Stimulated activated CD8-positive, alpha-beta memory T cell treated with anti-CD3 and anti-CD28 coated beads, Interleukin-12 subunit alpha, Interleukin-12 subunit beta, amount 100 ng/mL, for 1 hour (primary cell): ENCODE results near the gene KIT.
"Not testable (repeated sequence)": the region's sequence is repeated elsewhere in the genome, so short reads cannot be mapped to it uniquely, and the experiment has no call there.

Experiments used
- DNase-seq: peaks from one replicate; pipeline ENCODE4 v3.0.0-alpha.2; 2020; ENCODE audit warnings: low read depth

KIT gene

DNA sequence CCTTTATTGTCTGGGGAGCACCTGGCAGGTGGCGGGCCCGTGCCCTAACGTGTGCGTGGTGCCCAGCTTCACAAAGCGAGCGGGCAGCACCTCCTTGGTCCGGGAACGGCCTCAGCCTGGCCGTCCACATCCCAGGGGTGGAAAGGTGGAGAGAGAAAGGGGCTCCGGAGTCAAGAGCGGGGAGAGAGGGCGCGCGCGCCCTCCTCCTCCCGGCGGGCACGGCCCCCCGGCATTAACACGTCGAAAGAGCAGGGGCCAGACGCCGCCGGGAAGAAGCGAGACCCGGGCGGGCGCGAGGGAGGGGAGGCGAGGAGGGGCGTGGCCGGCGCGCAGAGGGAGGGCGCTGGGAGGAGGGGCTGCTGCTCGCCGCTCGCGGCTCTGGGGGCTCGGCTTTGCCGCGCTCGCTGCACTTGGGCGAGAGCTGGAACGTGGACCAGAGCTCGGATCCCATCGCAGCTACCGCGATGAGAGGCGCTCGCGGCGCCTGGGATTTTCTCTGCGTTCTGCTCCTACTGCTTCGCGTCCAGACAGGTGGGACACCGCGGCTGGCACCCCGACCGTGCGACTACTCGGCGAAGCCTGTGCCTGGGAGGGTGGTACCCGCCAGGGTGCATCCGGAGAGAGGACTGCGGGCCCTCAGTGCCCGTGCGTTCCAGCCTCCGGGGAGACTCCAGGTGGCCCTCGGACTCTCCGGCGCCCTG is at the start of gene KIT:
Gene KIT, plus strand, starts transcription at position 407 of the 701 bp plus-strand sequence. Its CDS starts 58 bp downstream, at position 465.
- DNase-seq = no peak

DNA sequence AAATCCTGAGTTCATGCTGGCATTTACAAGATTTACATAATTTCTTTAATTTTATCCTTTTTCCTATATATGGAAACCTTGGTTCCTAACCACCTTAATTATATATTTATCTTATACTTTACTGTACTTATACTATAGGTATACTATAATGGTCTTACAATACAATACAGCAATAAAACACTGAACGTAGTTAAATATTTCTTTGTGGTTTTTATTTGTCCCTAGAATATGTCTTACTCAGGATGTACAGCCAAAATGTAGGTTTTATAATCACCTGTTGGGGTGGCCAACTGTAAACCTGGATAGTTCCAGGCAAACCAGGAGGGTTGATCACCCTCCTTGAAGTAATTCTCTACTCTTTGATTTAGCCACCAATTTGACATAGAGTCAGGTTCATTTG is 48.4 kb upstream of the KIT start:
- DNase-seq = no peak

DNA sequence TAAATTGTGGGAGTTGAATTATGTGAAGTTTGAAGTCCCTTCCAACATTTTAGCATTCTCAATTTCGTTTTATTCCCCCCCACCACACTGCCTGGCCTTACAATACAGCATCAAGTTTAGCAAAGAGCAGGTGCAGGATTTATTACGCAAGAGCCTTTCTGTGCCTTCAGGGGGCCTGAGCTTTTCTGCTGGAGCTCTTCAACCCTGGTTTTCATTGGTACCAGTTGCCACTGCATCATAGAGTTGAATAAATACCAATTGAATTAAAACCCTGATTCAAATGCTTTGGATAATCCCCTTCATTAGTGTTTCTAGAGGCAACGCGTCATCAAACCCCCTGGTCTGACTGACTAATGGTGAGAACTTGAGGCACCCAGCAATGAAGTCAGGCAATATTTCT is 43.6 kb upstream of the KIT start:
- no peak for DNase-seq

DNA sequence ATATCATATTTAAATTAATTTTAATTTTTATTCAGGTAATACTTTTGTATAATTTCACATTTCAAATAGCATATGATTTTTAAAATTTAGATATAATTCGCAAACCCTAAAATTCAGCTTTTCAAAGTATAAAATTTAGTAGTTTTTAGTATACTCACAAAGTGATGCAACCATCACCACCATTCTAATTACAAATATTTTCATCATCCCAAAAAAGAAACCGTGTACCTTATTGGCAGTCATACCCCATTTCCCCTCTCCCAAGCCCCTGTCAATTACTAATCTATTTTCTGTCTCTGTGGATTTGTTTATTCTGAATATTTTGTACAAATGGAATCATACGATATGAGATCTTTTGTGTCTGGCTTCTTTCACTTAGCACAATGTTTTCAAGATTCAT is 37.0 kb upstream of the KIT start:
- DNase-seq = no peak

DNA sequence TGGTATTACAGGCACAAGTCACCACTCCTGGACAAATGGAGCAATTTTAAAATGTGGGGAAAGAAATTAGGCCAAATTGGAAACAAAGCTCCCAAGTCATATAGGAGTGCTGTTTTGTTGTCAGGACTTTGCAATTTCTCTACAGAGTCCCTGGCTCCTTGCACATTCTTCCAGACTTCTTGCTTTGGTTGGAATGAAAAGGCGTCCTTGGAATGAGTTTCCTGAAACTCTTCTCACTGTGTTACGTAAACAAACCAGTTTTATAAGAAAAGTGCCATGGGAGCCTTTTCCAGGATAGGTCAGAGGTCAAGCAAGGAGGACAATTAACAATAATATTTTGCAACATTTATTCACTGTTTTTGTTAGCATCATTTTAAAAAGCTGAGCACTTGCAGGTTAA is 32.4 kb upstream of the KIT start:
- DNase-seq = no peak

DNA sequence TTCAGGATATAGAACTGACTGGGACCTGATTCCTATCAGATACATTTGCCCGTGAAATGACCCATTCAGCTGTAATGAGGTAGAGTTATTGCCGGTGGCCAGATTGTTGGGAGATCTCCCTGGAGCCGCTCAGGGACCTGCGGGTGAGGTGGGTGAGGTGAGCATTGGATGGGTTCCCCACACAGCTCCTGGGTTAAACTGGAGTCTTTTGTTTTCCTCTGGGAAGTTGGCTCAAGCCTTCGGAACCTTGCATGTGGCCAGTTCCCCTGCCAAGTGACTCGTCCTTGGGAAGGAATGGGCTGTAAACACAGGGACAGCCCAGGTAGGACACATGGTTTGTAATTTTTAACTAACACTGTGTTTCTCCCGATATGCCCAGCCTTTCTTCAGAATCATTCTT is 31.6 kb upstream of the KIT start:
- no peak for DNase-seq

DNA sequence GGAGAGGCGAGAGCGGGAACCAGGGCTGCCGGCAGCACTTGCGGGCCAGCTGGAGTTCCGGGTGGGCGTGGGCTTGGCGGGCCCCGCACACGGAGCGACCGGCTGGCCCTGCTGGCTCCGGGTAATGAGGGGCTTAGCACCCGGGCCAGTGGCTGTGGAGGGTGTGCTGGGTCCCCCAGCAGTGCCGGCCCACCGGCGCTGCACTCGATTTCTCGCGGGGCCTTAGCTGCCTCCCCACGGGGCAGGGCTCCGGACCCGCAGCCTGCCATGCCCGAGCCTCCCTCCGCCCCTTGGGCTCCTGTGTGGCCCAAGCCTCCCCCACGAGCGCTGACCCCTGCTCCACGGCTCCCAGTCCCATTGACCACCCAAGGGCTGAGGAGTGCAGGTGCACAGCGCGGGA is 25.2 kb upstream of the KIT start:
- no peak for DNase-seq

DNA sequence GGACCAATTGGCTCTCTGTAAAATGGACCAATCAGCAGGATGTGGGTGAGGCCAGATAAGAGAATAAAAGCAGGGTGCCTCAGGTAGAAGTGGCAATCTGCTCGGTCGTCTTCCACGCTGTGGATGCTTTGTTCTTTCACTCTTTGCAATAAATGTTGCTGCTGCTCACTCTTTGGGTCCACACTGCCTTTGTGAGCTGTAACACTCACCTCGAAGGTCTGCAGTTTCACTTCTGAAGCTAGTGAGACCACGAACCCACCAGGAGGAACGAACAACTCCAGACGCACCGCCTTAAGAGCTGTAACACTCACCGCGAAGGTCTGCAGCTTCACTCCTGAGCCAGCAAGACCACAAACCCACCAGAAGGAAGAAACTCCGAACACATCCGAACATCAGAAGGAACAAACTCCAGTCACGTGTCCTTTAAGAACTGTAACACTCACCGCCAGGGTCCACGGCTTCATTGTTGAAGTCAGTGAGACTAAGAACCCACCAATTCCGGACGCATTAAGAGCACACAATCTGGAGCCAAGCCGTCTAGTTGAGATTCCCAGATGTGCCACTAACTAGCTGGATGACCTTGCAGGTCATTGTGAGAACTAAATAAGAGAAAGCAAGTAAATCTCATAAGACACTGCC is 24.5 kb upstream of the KIT start:
- DNase-seq = not testable (repeated sequence)

DNA sequence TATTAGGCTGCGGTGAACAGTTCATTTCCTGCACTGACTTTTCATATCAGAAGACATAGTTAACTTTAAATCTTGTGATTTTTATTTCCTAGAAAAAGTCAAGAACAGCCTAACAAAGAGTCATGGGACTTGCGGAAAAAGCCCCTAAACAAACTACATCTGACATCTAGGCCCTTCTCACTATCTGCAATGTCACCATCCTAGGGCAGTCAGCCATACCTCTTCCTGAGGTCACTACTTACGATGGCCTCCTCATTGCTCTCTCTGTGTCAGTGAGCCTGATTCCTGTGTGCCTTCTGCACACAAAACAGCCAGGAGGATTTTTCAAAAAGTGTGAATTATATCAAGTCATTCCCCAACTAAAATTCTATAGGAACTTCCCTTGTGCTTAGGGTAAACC is 22.4 kb upstream of the KIT start:
- DNase-seq = no peak

DNA sequence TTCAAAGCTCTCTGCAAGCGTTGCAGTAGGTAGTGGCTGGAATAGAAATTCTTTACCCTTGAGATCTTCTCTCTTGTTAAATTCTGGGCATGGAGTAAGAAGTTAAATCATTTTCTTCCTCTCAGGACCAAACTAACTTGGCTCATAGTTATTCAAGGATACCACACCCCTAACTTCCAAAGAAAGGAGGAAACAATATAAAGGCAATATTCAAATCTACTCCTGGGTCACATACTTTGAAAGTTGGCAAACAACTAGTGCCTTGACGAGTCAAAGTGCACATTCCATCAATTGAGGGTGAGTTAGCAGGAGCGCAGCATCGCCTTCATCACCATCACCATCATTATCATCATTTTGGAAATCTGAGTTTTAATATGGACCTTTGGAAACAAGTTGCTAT is 20.4 kb upstream of the KIT start:
- no peak for DNase-seq

DNA sequence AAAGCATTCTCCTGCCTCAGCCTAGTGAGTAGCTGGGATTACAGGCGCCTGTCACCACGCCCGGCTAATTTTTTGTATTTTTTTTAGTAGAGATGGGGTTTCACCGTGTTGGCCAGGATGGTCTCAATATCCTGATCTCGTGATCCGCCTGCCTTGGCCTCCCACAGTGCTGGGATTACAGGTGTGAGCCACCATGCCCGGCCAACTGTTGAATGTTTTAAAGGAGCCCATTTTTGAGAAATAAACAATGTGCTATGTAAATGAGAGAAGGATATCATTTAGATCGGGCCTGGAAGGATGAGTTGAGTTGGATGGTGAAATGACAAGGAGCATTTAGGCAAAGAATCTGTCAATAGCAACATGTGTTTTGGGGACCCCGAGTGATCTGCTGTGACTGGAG is 16.7 kb upstream of the KIT start:
- not testable (repeated sequence) for DNase-seq

DNA sequence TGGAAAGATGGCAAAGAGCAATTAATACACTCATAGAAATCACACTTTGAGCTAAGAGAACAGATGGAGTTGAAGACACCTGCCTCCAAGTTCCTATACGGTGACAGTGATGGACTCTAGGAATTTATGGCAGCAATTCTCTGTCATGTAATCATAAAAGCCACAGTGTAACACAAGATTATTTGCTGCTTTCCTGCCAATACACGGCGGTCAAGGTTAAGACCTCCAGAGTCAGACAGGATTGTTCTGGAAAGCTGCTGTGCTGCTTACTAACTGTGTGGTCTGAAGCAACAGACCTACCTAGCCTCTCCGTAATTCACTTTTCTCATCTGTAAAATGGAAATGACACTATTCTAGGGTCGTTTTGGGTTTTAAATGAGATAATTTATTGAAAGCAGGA is 14.6 kb upstream of the KIT start:
- no peak for DNase-seq

DNA sequence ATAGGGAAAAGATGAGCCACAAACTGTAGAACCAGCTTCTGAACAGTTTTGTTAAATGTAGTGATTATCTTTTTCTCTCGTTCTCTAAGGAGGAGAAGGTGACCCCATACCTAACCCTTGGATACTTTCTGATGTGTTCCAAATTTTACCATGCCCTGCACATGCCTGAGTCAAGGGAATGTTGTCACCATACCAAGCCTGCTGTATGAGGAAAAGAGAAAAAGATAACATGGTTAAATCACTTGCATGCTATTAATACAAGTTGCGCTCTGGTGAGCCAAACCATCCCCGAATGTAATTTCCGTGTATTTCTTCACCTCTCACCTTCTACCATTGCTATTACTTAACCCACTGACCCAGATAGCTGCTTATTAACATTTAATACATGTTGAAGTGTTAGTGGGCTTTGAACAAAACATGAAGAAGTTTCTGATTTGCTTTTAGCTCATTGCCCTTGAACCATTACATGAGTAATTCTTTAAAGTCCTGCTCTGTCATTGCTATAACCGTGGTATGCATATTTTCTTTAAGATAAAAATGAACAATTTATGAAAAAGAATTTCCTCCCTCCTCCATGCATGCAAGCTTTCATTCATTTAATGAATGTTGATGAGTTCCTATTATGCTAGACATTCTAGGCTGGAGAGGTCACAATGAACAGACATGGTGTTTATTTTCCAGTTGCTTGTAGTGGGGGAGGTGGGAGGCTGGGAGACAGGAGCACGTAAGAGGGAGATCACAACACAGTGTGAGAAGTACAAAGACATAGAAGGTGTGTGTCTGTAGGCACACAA is 13.6 kb upstream of the KIT start:
- no peak for DNase-seq

DNA sequence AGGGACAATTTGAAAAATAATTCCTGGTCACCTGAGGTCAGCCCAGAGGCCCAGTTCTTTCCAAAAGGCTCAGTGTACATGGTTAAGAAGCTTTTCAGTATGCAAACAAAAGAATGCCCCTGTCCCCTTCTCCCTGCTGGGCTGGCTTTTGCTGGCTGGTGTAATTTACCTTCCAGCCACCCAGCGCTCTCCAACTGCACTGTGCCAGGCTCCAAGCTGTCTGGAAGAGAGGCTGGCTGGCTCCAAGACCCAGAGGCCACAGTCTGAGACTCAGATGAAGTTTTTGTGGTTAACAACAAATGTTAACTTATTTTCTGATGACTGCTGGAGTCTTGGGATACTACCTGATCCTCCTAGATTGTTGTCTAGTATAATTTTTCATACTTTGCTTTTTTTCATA is 11.9 kb upstream of the KIT start:
- DNase-seq = no peak

DNA sequence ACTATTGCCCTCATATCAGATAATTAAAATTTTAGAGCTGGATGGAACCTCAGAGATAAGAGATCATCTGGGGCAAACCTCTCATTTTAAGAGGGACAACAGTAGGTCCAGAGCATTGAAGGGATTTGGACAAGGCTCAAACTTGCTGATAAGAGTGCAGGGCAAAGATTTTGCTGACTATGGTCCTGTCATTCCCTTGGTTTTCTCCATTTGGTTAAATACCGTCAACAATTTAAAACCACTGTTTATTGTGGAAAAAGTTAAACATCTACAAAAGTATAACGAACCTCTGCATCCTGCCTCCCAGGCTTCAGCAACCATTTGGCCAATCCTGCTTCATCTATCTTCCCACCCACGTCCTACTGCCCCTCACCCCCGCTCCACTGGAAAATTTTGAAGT is 10.7 kb upstream of the KIT start:
- DNase-seq = no peak

DNA sequence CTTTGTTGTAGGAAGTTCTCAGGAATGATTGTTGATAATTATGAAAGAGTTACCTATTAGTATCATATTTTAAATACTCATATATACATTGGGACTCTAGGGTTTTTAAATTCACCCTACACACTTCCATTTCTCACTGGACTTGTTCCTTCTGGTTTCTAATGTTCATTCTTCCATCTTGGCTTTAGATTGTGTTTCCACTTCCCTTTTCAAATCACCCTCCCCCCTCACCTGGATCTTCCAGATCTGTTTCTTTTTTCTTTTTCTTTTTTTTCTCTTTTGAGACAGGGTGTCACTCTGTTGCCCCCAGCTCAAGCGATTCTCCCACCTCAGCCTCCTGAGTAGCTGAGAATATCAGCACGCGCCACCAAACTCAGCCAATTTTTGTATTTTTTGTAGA is 6.7 kb upstream of the KIT start:
- no peak for DNase-seq

DNA sequence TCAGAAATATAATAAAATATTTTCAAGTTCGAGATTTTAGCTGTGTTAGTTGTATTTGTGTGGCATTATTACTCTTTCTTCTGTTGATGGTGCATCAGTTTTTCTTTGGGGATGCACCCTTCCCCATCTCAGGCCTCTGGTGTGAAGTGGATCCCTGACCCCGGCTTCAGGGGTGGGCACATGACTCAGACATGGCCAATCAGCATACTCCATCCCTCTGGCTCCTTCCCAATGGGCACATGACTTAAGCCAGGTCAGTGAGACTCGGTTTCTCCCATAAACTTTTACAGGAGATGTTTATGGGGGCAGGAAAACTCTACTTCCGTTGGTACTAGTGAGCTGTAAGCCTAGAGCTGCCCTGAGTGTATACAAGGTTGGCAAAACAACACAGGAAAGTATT is 3.0 kb upstream of the KIT start:
- DNase-seq = no peak

DNA sequence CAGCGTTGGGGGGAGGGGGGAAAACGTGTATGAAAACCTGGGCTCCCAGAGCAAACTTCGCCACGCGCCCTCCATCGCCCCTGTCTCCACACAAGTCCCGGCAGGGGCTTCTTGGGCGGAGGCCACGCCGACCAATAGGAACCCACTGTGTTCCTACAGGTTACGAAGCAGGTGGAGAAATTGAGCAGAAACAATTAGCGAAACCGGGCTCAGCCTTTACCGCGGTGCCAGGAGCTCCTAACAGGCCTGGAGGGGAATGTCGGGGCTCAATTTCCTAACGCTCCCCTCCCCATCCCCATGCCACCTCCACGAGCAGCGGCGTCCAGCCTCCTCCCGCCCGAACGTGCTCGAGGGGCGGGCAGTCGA is 589 bp upstream of the KIT start:
- DNase-seq = no peak

DNA sequence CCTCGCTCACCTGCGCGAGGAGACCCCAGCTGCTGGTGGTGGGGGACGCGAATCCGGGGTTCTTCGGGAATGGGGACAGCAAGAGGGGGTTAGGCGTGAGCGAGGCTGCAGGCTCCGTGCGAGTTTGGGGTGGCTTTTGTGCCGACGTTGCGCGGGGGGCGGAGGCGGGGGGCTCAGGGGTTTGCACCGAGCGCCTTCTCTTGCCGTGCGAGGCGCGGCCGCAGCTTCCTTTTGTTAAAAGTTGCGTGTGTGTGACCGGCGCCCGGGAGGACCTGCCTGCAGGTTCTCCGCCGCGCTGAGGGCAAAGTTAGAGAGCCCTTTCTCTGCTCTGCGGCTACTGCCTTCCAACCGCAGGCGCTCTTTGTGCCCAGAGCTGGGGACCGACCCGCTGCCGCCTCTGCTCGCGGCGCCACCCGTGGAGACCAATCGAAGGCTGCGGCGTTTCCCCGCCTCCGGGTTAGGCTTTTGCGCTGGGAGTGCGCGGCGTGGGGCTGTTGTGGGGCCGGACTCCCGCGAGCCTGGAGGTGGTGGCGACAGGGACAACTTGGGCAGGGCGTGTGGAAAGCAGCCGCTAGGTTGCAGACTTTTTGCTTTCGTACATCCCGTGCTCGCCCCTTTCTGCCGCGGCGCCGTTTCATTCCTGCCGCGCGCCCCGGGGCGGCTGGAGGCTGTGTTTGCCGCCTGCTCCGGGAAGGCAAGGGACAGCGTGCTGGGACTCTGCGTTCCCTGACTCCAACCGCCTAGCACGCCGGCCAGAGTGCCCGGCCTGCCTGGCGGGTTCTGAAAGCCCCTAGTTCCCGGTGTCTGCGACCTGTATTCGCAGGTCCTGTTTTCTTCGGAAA is 716 bp downstream of the KIT start:
- DNase-seq = no peak

DNA sequence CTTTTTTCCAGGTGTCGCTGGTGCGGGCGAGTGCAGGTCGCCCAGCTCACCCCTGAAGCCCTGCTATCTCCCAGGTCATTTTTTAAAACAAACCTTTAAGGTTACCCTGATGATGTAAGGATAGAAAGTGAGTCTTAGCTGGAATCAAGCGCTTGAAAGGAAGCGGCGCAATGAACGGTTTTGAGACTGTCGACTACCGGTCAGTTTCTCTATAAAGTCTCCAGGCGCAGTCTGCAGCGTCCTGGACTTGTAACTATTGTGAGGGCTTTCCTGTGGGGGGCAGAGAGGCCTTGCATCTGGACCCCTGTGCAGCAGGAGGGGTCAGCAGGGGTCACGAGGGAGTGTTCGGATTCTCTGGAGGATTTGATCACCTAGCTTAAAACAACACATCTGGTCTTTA is 1.6 kb downstream of the KIT start:
- no peak for DNase-seq

DNA sequence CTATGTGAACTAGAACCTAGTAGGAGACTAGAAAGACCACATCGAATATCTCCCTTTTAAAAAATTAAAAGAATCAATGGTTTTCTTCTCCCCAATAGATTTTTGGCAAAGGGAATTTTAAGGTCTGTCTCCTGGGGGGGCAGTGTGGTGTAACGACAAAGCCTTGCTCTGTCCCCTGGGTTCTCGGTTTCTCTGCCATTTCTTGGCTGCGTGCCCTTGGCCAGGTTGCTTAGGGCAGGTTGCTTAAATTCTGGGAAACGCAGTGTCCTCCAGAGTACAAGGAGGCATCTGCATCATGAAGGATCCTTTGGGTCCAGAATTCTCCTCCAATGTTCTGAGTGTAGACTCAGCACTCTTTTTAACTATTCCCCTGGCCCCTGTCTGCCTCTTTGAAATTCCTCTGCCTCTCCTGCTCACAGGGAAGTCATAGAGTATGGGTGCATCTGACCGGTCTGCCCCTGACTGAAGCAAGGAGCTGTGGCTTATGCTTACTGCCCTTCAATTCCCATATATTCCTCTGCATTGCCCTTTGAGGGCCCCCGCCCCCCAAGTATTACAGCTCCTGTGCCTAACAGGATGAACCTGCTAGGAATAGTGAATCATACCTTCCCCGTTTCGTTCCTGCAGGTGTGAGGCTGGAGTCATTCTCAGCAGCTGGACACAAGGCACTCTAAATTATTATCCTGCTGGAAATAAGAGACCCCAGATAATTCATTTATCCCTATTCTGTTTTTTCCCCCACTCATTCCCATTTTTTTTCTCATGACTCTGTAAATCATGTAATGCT is 2.2 kb downstream of the KIT start:
- no peak for DNase-seq

DNA sequence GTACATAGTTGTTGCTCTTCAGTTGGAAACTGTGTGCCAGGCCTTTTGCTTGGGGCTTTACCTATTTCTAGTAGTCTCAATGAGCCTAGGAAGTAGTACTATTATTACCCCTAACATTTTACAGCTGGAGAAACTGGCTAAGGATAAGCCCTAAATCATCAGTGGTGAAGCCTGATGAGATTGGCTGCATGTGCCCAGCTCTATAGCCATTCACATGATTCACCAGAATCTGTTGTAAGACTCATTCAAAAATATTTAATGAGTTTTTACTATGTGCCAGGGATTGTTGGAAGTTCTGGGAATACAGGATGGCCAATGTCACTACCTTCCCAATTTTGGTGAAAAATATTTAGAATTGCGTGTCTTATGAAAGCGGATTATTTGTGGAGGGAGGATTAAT is 2.8 kb downstream of the KIT start:
- DNase-seq = no peak
